Measurements from ENCODE around the gene RASA3.

DNA sequence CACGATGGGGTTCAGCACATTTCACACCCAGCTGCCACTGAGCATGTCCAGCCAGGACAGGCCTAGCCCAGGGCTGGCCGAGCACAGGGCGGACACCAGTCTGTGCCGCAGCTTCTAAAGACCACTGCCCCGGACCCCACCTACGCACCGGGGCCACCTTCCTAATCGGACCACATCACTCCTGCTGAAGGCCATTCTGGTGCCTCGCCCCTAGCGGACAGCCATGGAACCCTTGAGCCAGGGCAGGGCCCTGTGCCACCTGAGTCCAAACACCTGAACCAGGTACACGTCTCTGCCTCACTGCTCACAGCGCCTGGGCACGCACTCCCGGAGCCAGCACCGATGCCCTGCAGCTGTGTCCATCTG lies 150.1 kb downstream of the RASA3 start:
- TF ChIP-seq POLR2AphosphoS5 (IDR thresholded peaks at IDR 0.05; ENCODE audit: insufficient read depth, low read depth, low read length) (no peak), CTCF (IDR thresholded peaks at IDR 0.05; ENCODE audit: extremely low read depth in 1 of 2, insufficient read depth in 1 of 2, low read depth in 1 of 2, low read length in 2 of 2) (no peak), POLR2A (IDR thresholded peaks at IDR 0.05; ENCODE audit: low read depth, low read length) (no peak), MYC (IDR thresholded peaks at IDR 0.05; ENCODE audit: low read depth, low read length) (no peak), EZH2 (IDR thresholded peaks at IDR 0.05; ENCODE audit: borderline replicate concordance, low read depth, low read length, severe bottlenecking) (no peak), FOS (IDR thresholded peaks at IDR 0.05; ENCODE audit: borderline replicate concordance, insufficient read depth, low read length) (no peak), GATA2 (IDR thresholded peaks at IDR 0.05; ENCODE audit: insufficient read depth, insufficient read length, low read depth, low read length) (no peak)
- TF ChIP-seq, protein P1, sequence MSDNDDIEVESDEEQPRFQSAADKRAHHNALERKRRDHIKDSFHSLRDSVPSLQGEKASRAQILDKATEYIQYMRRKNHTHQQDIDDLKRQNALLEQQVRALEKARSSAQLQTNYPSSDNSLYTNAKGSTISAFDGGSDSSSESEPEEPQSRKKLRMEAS (IDR thresholded peaks at IDR 0.05; ENCODE audit: insufficient read depth, insufficient read length): no peak

Data from endothelial cell of umbilical vein (primary cell).